HG03565 (cell line): Measurements from ENCODE around the gene TSPAN8.
"Not testable (repeated sequence)": the region's sequence is repeated elsewhere in the genome, so short reads cannot be mapped to it uniquely, and the experiment has no call there.

Source experiments
- ATAC-seq: cut with Tn5 transposase; IDR thresholded peaks from one replicate; pipeline ENCODE4 v1.9.1; 2021; ENCODE audit warnings: mild to moderate bottlenecking, moderate library complexity; ENCODE audit not compliant: unreplicated experiment

The TSPAN8 gene

GRCh38 chr12:71157601-71158233 is at the start of gene TSPAN8:
Gene TSPAN8 (minus strand): TSS chr12:71157999. CDS start chr12:71157678, 321 bp downstream.
- ATAC-seq, result no peak

DNA sequence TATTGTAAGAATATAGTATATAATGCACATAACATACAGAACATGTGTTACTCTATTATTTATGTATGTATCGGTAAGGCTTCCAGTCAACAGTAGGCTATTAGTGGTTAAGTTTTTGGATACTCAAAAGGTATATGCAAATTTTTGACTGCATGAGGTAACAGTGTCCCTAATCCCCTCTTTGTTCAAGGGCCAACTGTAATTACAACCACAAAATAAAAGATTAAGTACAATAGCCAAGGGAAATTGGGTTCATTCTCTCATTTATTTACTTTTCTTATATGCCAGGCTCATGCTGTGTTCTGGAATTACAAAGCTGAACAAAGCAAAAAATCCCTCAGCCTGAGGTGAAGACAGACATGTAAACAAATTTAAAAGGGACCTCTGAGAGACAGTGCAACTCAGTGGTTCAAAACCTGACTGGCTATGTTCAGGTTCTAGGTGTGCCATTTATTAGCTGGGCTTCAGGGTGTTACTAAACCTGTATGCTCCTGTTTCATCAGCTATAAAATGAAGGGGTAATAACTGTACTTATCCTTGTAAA is 43.4 kb upstream of the TSPAN8 start:
- ATAC-seq, result no peak

DNA sequence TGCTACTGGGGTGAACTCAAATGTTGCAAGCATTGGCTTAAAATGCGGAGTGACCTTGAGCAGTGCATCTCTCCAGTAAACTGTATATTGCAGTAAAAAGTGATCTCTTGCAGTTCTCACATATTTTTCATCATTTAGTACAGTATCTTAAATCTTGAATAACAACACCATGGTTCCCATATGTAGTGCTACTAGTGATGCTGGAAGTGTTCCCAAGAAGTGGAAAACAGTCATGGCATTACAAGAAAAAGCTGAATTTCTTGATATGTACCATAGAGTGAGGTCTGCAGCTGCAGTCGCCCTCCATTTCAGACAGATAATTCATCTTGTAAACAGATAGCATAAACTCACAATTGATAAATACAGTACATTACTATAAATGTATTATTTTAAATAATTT is 42.9 kb upstream of the TSPAN8 start:
- ATAC-seq, result no peak

DNA sequence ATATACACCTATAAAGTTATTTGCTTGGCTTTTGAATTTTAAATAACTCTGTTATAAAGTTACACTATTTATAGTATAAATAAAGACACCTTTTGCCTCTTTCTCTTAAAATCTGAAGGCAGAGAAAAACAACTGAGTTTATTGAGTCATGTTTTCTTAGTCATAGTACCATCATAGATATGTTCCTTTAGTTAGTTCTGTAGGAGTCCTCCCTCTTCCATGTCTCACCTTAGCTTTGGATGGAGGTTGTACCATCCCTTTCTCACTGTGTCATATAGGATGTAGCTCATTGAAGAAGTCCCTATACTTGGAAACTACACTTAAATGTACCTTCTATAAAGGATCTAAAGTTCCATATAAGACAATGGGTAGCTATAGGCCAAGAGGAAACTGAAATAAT is 39.7 kb upstream of the TSPAN8 start:
- ATAC-seq, result no peak

DNA sequence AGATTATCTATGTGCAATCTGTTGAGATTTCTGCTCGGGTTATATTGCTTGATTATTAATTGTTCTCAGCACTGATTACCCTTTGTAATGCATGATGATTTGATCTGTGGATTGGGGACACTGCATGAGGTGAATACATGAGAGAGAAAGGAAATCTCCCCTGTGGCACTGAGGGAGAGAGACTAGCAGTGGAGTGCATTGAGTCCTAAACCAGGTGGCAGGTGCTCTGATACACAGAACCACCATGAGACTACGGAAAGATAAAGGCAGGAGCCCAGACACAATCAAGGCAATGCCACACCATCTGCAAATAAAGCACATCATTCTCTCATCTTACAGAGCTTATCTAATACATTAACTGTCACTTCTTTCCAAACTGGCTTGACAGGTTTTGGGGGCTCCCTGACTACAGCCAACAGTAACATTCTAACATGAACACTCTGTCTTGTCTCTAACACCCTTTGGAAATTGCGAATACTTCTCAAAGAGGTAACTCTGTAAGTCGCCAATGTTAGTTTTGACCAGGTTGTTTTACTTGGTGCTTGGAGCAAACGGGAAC is 37.6 kb upstream of the TSPAN8 start:
- ATAC-seq, result no peak

DNA sequence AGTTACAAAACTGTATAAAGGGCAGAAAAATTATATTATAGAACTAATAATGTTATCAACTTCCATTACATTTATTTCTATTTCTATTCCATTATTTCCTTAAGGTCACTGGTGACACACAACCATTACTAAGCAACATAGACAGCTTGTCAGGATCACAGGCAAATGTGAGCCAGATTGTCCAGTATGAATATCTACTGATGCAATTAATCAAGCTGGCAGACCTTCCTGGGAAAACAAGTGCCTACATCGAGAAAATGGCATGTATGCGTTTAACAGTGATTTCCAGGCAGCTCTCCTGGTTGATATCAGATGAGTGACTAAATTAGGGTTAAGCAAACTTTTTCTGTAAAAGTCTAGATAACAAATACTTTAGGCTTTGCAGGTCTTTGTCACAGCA is 36.9 kb upstream of the TSPAN8 start:
- no peak for ATAC-seq

GRCh38 chr12:71193041-71193440 is 35.2 kb upstream of the TSPAN8 start:
- ATAC-seq, result no peak

- no peak for ATAC-seq
These were observed 33.9 kb upstream of the TSPAN8 start for GRCh38 chr12:71191509-71192196.

- ATAC-seq, result no peak
These were observed 33.0 kb upstream of the TSPAN8 start for GRCh38 chr12:71190822-71191221.

DNA sequence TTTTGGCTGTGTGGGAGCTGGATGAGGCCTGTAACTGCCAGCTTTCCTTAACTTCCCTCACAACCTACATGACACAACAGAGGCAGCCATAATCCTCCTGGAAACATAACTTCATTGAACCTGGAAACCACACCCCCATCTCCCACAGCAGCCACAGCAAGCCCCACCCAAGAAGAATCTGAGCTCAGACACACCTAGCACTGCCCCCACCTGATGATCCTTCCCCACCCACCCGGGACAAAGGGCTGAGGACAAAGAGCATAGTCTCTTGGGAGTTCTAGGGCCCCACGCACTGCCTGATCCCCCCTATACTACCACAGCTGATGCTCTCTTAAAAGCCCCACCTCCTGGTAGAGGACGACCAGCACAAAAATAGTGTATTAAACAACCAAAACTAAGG is 29.6 kb upstream of the TSPAN8 start:
- ATAC-seq, result no peak

GRCh38 chr12:71186571-71187288 is 28.9 kb upstream of the TSPAN8 start:
- ATAC-seq, result no peak

DNA sequence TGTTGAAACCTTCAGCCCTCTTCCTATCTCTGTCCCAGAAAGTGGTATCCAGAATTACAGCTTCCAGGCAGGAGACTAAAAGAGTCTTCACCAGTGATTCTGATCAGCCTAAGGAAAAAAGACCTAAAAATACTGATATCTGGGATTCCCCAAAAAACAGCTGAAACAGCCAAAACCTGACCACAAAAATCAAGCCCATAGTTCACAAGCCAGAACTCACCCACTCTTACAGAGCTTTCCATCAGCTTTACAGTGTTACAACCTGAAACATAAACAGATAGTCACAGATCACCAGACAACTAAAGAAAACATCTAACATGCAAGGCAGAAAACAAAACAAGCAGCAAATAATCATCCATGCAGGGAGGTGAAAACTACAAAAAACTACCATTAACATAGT is 26.0 kb upstream of the TSPAN8 start:
- no peak for ATAC-seq

DNA sequence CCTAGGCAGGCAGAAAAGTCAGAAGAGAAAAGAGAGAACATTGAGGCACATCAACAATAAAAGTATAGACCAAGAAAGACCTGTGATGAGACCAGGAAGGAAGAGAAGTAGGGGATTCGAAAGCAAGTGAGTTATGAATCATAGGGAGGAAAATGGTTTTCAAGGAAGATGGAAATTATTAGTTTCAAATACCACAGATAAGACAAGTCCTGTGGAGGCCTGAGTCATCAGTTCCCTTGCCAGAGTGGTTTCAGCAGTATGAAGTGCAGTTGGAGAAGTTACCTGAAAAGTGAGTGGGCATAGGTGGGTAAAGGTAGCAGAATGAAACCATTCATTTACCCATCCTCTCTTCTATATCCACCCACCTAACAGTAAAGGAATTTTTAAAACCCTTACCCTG is 25.2 kb upstream of the TSPAN8 start:
- ATAC-seq, result no peak

GRCh38 chr12:71178162-71178561 is 20.4 kb upstream of the TSPAN8 start:
- no peak for ATAC-seq

GRCh38 chr12:71174825-71175224 is 17.0 kb upstream of the TSPAN8 start:
- no peak for ATAC-seq

DNA sequence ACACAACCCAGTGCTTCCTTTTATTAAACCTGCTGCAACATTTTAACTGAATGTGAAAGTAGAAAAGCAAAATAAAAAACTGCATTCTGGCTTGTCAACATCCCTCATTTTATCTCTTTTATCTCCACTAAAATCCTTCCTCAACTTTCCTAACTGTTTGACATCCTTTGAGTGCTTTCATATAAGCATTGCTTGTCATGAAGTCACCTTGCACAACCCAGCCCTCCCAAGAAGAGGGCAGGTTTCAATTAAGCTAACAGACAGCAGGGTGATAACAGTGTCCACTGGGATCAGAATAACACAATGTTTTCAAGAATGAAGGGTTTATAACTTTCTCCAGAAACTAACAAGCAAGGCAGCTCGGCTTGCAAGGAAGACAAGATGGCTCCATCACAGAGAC is 16.3 kb upstream of the TSPAN8 start:
- ATAC-seq, result no peak

DNA sequence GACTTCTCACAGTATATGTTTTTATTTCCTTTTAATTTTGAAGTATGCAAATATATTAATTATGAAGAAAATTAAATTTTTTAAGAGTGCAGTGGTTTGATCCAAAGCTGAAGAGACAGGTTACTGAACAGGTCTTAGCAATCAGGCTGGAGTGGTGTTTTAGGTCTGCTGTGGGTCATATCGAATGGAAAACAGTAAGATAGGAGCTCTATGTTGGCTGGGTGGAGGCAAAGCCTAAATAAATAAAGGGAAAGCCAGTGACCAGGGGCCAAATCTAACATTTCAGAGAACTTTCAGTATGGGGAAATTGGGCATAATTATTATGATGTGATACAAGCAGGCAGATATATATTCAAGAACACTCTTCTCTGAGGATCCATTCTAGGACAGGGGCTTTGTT is 12.7 kb upstream of the TSPAN8 start:
- no peak for ATAC-seq

GRCh38 chr12:71169286-71169685 is 11.5 kb upstream of the TSPAN8 start:
- ATAC-seq, result no peak

DNA sequence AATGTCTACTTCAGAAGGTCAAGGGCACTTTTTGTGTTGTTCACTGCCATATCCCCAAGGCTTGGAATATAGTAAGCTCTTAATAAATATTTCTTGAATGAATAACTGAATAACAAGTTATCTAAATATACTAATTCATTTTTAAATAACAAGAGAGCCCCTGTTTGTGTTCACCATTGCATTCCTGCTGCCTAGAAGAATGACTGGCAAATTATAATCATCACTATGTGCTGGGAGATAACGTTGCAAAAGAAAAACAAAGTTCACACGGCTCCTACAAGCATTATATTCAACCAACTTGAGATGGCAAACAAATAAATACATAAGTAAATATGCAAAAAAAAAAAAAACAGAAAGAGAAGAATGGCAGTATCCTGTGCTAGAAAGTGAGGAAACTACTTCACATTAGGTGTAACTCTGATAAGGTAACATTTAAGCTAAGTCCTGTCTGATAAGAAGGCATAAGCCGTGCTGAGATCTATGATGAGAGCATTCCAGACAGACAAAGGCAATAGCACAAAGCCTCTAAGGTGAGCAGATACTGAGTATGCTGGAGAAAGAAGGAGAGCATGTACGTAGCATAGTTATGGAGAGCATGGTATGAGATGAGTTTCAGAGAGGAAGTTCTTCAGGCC is 9.2 kb upstream of the TSPAN8 start:
- no peak for ATAC-seq

- ATAC-seq, result no peak
These were observed 8.5 kb upstream of the TSPAN8 start for GRCh38 chr12:71166280-71166679.

DNA sequence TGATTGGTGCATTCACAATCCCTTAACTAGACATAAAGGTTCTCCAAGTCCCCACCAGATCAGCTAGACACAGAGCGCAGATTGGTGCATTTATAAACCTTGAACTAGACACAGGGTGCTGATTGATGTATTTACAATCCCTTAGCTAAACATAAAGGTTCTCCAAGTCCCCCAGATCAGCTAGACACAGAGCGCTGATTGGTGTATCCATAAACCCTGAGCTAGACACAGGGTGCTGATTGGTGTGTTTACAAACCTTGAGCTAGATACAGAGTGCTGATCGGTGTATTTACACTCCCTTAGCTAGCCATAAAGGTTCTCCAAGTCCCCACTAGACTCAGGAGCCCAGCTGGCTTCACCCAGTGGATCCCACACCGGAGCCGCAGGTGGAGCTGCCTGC is 8.0 kb upstream of the TSPAN8 start:
- ATAC-seq, result not testable (repeated sequence)
